ENCODE data around the gene ANKRD13B.

The ANKRD13B gene

GRCh38 chr17:29577385-29578211 lies 15.3 kb upstream of the ANKRD13B start:
- Histone ChIP-seq H3K23ac (ENCODE audit: low read length in 2 of 2) (no peak overlapping the region), H2AFZ (ENCODE audit: low read depth, low read length) (no peak overlapping the region), H3K4me3 (ENCODE audit: insufficient read depth in 1 of 2, low read depth in 1 of 2, low read length in 2 of 2) (no peak overlapping the region), H4K91ac (ENCODE audit: low read length) (peak overlapping the region; percentile 52), H3K27me3 (ENCODE audit: control insufficient read depth in 1 of 2, insufficient read depth in 1 of 2, low read length in 2 of 2) (no peaks in the 10 kb centered on the region), H3K36me3 (ENCODE audit: control insufficient read depth in 1 of 2, insufficient read depth in 2 of 2, low read depth in 1 of 2, low read length in 2 of 2) (peaks cover 89 to 97% of the 10 kb centered on the region in 2 experiments), H2AK5ac (ENCODE audit: low read length, severe bottlenecking) (no peak overlapping the region), H4K8ac (ENCODE audit: low read length) (no peak overlapping the region), H3K4ac (ENCODE audit: low read depth in 1 of 2, low read length in 2 of 2) (no peak overlapping the region), H3K14ac (ENCODE audit: low read length in 2 of 2) (no peak overlapping the region), H3K9ac (ENCODE audit: low read length) (no peak overlapping the region), H2BK120ac (ENCODE audit: low read depth, low read length) (no peak overlapping the region), H2BK5ac (ENCODE audit: low read depth, low read length, poor library complexity, severe bottlenecking) (no peak overlapping the region), H3K79me1 (replicated peaks; ENCODE audit: low read length, poor library complexity, severe bottlenecking) (peaks cover 48% of the 10 kb centered on the region), H2BK12ac (ENCODE audit: low read length in 2 of 2) (no peak overlapping the region), H3K18ac (ENCODE audit: low read depth in 1 of 2, low read length in 2 of 2) (no peak overlapping the region), H2BK15ac (ENCODE audit: low read depth, poor library complexity, severe bottlenecking) (no peak overlapping the region), H3K4me1 (ENCODE audit: control insufficient read depth, insufficient read depth, low read depth, low read length) (peaks cover 15% of the 10 kb centered on the region), H3K4me2 (ENCODE audit: low read length, poor library complexity, severe bottlenecking) (no peak overlapping the region), H3K27ac (ENCODE audit: low read length, poor library complexity, severe bottlenecking) (no peak overlapping the region), H3K9me3 (ENCODE audit: control insufficient read depth, low read length) (no peaks in the 10 kb centered on the region)
- 90% methylated on average over 21 of the region's 22 CpGs for WGBS
- no peak for DNase-seq

GRCh38 chr17:29578626-29579485 lies 14.1 kb upstream of the ANKRD13B start:
- H3K9me3 ChIP-seq (ENCODE audit: control insufficient read depth, low read length) = no peaks in the 10 kb centered on the region
- no peak overlapping the region for H4K8ac ChIP-seq (ENCODE audit: low read length)
- H3K36me3 ChIP-seq (ENCODE audit: control insufficient read depth in 1 of 2, insufficient read depth in 2 of 2, low read depth in 1 of 2, low read length in 2 of 2) = peaks cover 88 to 96% of the 10 kb centered on the region in 2 experiments
- 93% methylated on average over 14 of the region's 14 CpGs for WGBS
- no peak overlapping the region for H2BK12ac ChIP-seq (ENCODE audit: low read length in 2 of 2)
- H3K27me3 ChIP-seq (ENCODE audit: control insufficient read depth in 1 of 2, insufficient read depth in 1 of 2, low read length in 2 of 2) = no peaks in the 10 kb centered on the region
- H2BK120ac ChIP-seq (ENCODE audit: low read depth, low read length) = no peak overlapping the region
- H3K27ac ChIP-seq (ENCODE audit: low read length, poor library complexity, severe bottlenecking) = no peak overlapping the region
- no peak overlapping the region for H3K4ac ChIP-seq (ENCODE audit: low read depth in 1 of 2, low read length in 2 of 2)
- H2AFZ ChIP-seq (ENCODE audit: low read depth, low read length) = no peak overlapping the region
- peaks cover 50% of the 10 kb centered on the region for H3K79me1 ChIP-seq (replicated peaks; ENCODE audit: low read length, poor library complexity, severe bottlenecking)
- no peak overlapping the region for H2BK15ac ChIP-seq (ENCODE audit: low read depth, poor library complexity, severe bottlenecking)
- H3K4me1 ChIP-seq (ENCODE audit: control insufficient read depth, insufficient read depth, low read depth, low read length) = peaks cover 12% of the 10 kb centered on the region
- no peak overlapping the region for H2BK5ac ChIP-seq (ENCODE audit: low read depth, low read length, poor library complexity, severe bottlenecking)
- no peak overlapping the region for H2AK5ac ChIP-seq (ENCODE audit: low read length, severe bottlenecking)
- no peak overlapping the region for H3K4me2 ChIP-seq (ENCODE audit: low read length, poor library complexity, severe bottlenecking)
- H3K14ac ChIP-seq (ENCODE audit: low read length in 2 of 2) = no peak overlapping the region
- H4K91ac ChIP-seq (ENCODE audit: low read length) = no peak overlapping the region
- H3K23ac ChIP-seq (ENCODE audit: low read length in 2 of 2) = no peak overlapping the region
- no peak overlapping the region for H3K4me3 ChIP-seq (ENCODE audit: insufficient read depth in 1 of 2, low read depth in 1 of 2, low read length in 2 of 2)
- no peak for DNase-seq
- no peak overlapping the region for H3K9ac ChIP-seq (ENCODE audit: low read length)
- H3K18ac ChIP-seq (ENCODE audit: low read depth in 1 of 2, low read length in 2 of 2) = no peak overlapping the region

DNA sequence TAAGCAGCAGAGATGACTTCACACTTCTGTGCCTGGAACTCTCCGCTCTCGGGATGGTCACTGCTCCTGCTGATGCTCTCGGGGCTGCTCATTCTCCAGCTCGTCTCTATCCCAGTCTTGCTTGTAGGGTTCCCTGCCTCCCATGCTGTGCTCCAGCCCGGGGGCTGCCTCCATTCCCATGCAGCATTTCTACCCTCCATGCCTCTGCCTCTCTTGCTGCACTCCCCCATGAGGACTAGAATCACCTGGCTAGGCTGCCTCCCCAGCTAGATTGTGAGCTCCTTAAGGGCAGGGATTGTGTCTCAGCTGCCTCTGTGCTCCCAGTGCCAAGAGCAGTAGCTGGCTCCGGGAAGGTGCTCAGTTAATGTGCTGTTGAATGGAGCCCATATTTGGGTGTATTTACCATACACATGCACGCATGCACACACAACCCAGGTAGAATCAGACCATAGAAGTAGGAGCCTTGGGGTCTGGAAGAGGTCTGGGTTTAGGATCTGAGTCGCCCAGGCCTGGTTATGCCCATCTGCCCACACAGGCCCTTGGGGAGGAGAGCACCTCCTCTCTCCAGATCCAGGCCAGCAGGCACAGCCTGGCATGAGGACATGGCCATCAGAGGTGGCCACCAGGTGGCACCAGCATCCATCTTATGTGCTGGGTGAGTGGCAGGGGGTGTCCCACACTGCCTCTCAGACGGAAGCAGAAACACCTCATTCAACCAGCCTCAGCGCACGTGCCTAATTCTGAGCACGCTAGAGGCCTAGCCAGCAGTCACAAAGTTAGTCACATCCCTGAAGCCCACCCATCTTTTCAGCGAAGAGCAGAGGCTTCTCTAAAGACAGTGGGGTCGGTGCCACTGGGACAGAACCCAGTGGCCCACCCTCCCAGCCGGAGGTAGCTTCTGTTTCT lies 12.8 kb upstream of the ANKRD13B start:
- Histone ChIP-seq H3K4me1 (ENCODE audit: control insufficient read depth, insufficient read depth, low read depth, low read length) (peaks cover 20% of the 10 kb centered on the region), H3K79me1 (replicated peaks; ENCODE audit: low read length, poor library complexity, severe bottlenecking) (peaks cover 46% of the 10 kb centered on the region), H3K4me3 (ENCODE audit: insufficient read depth in 1 of 2, low read depth in 1 of 2, low read length in 2 of 2) (no peak overlapping the region), H3K4me2 (ENCODE audit: low read length, poor library complexity, severe bottlenecking) (no peak overlapping the region), H2AFZ (ENCODE audit: low read depth, low read length) (no peak overlapping the region), H3K9me3 (ENCODE audit: control insufficient read depth, low read length) (no peaks in the 10 kb centered on the region), H3K4ac (ENCODE audit: low read depth in 1 of 2, low read length in 2 of 2) (peak overlapping the region in 1 of 2 experiments; percentile 9), H2BK120ac (ENCODE audit: low read depth, low read length) (no peak overlapping the region), H3K9ac (ENCODE audit: low read length) (no peak overlapping the region), H2BK12ac (ENCODE audit: low read length in 2 of 2) (no peak overlapping the region), H2AK5ac (ENCODE audit: low read length, severe bottlenecking) (no peak overlapping the region), H4K91ac (ENCODE audit: low read length) (peak overlapping the region; percentile 2), H3K14ac (ENCODE audit: low read length in 2 of 2) (no peak overlapping the region), H3K36me3 (ENCODE audit: control insufficient read depth in 1 of 2, insufficient read depth in 2 of 2, low read depth in 1 of 2, low read length in 2 of 2) (peaks cover 76 to 84% of the 10 kb centered on the region in 2 experiments), H4K8ac (ENCODE audit: low read length) (no peak overlapping the region), H3K27me3 (ENCODE audit: control insufficient read depth in 1 of 2, insufficient read depth in 1 of 2, low read length in 2 of 2) (no peaks in the 10 kb centered on the region), H2BK5ac (ENCODE audit: low read depth, low read length, poor library complexity, severe bottlenecking) (no peak overlapping the region), H3K27ac (ENCODE audit: low read length, poor library complexity, severe bottlenecking) (no peak overlapping the region), H2BK15ac (ENCODE audit: low read depth, poor library complexity, severe bottlenecking) (no peak overlapping the region), H3K23ac (ENCODE audit: low read length in 2 of 2) (no peak overlapping the region), H3K18ac (ENCODE audit: low read depth in 1 of 2, low read length in 2 of 2) (no peak overlapping the region)
- DNase-seq = peak; percentile 79
- WGBS = 78% methylated on average over 14 of the region's 15 CpGs
